Activated CD4-positive, alpha-beta T cell treated with anti-CD3 and anti-CD28 coated beads for 4 hours (primary cell): ENCODE measurements around the gene PIGV.

Experiments used
- DNase-seq, 2 donors: peaks; one replicate each; pipeline ENCODE4 v3.0.0-alpha.2; 2020

The PIGV gene

GRCh38 chr1:26774462-26774861, 13.3 kb upstream of the PIGV start:
- no peak for DNase-seq

- DNase-seq, result no peak
Observed at GRCh38 chr1:26775666-26776065, 12.1 kb upstream of the PIGV start.

GRCh38 chr1:26779098-26779668, 8.6 kb upstream of the PIGV start:
- DNase-seq, result no peak

GRCh38 chr1:26780344-26780957, 7.3 kb upstream of the PIGV start:
- DNase-seq, result no peak

- DNase-seq, result no peak
Observed at GRCh38 chr1:26781206-26781825, 6.4 kb upstream of the PIGV start.

GRCh38 chr1:26782521-26783212, 5.1 kb upstream of the PIGV start:
- DNase-seq, result no peak

GRCh38 chr1:26783646-26784022, 4.1 kb upstream of the PIGV start:
- DNase-seq, result no peak

- no peak for DNase-seq
Observed at GRCh38 chr1:26784023-26784871, 3.5 kb upstream of the PIGV start.

GRCh38 chr1:26784886-26785285, 2.9 kb upstream of the PIGV start:
- DNase-seq, result no peak

GRCh38 chr1:26785611-26786436, 1.9 kb upstream of the PIGV start:
- no peak for DNase-seq

- peak; percentile 11 to 15 for DNase-seq
Observed at GRCh38 chr1:26786437-26787380, 1.0 kb upstream of the PIGV start.

GRCh38 chr1:26787381-26787705, 407 bp upstream of the PIGV start:
- DNase-seq, result peak in 1 of 2 donors; percentile 60

GRCh38 chr1:26788515-26788785, 700 bp downstream of the PIGV start:
- peak in 1 of 2 donors; percentile 24 for DNase-seq

- DNase-seq, result peak; percentile 89 to 91
Observed at GRCh38 chr1:26788836-26789611, 1.3 kb downstream of the PIGV start.

GRCh38 chr1:26789612-26789865, 1.8 kb downstream of the PIGV start:
- no peak for DNase-seq

GRCh38 chr1:26789931-26790330, 2.2 kb downstream of the PIGV start:
- DNase-seq, result no peak

- DNase-seq, result peak in 1 of 2 donors; percentile 13
Observed at GRCh38 chr1:26790551-26790953, 2.8 kb downstream of the PIGV start.

GRCh38 chr1:26791148-26791547, 3.4 kb downstream of the PIGV start:
- DNase-seq, result no peak

GRCh38 chr1:26791626-26792025, 3.9 kb downstream of the PIGV start:
- DNase-seq, result no peak

- DNase-seq, result no peak
Observed at GRCh38 chr1:26792924-26793323, 5.2 kb downstream of the PIGV start.

- DNase-seq, result no peak
Observed at GRCh38 chr1:26794391-26794790, 6.6 kb downstream of the PIGV start.
